Ramos (cell line): ENCODE measurements around the gene NIM1K.
"Not testable (repeated sequence)": the region's sequence is repeated elsewhere in the genome, so short reads cannot be mapped to it uniquely, and the experiment has no call there.

Experiments
- in situ Hi-C: fragments of 300-500 bp; cut with MboI; formaldehyde crosslinking; loops from one replicate; pipeline ENCODE4 v1.14.3; 2022; ENCODE audit warnings: low sequenced_read_pairs; ENCODE audit not compliant: unreplicated experiment

Gene NIM1K

DNA sequence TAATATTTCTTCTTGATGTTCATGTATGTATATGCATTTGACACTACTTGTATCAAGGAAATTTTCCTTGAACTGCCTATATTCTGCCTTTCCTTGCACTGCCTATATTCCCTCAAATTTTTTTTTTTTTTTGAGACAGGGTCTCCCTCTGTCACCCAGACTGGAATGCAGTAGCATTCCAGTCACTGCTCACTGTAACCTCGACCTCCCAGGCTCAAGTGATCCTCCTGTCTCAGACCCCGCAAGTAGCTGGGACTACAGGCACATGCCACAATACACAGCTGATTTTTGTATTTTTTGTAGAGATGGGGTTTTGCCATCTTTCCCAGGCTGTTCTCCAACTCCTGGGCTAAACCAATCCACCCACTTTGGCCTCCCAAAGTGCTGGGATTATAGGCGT is 117.1 kb downstream of the NIM1K start:
- in situ Hi-C loops = no loop called here

DNA sequence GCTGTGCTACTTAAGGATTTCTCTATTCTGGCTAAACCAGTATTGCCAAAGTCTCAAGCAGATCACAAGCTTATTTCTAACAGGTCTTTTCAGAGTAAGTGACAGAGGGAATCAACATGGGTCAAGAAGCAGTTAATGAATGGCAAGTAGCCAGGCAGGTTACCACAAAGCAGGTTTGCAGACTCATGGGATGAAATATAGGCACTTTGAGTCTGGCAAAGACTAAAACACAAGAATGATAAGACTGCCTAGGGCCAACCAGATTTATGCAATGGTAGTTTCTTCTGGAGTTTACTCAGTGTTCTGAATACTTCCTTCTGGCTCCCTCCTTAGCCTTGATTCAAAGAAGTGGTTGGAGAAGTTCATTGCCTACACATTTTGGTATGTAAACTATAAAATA is 117.6 kb downstream of the NIM1K start:
- in situ Hi-C loops = no loop called here

DNA sequence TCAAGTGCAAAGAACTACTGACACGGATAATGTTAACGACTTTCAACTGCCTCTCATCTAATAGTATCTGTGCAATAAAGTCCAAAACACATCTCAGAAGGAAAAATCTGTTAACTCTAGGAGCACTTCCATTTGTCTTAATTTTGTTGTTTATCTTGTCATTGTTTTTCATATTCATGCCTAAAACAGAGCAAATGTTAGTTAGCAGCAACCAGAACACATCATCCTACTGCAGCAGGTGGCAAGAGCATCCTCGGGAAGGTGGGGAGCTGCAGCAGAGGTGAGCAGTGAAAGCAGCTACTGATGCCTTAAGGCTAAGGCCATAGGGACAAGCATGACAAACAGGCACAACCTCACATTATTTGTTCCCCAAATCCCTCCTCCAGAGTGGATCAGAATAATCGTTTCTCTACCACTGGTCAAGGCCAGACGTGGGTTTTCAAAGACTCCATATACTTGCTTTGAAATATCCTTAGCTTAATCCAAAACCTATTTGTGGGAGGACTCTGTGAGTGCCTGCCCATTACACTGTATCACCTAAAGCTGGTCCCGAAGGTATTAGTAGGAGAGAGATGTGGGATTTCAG is 120.1 kb downstream of the NIM1K start:
- in situ Hi-C loops = no loop called here

DNA sequence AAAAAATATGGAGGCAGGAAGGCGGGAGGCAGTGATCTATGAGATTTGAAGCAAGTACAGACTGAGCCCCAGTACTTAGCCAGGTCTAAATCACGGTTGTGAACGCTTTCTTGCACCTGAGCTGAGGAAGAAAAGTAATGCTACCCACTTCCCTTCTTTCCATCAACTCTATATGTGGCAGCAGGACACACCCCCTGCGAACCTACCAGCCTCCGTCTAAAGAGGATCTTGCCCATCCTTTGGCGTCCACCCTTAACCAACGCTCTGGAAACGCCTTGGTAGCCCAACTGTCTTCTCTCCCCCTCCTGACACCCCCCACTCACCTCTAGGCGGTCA is 120.6 kb downstream of the NIM1K start:
- in situ Hi-C loops = no loop called here

DNA sequence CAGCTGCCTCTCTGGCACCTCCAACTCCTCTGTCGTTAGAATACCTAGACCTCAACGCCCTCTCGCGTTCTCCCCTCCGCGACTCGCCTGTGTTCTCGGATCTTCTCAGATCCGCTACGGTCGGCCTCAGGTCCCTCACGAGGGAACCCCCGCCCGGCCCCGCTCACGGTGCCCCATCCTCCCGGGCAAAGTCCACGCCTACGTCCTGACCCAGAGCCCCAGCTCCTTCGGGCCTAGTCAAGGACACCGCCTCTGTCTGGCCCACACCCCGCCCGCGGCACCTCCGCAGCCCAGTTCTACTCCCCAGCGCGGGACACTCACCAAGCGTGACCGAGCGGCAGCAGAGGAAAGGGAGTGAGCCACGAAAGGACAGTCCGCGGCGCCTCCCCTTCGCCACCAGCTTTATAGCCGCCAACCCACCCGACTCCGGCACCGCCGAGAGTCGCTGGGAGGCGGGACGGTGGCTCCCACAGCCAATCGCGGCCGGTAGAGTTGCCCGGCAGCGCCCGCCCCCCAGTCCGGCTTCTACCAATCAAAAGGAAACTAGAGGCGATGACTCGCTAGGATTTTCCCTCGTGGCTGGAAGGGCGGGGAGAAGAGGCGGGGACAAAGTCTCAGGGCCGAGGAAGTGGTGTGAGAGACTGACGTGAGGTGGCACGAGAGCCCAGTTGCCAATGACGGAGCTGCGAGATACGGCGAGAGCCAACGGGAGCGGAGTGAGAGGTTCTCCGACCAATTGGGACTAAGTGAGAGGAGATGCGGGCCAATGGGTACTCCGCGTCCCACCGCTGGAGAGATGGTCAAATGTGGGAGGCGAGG is 121.2 kb downstream of the NIM1K start, which contains the start of gene HMGCS1:
TSS of gene HMGCS1 (minus strand) at position 378 of the 819 bp plus-strand sequence. CDS start 14,447 bp downstream, outside the sequence.
- in situ Hi-C loops = no loop called here

DNA sequence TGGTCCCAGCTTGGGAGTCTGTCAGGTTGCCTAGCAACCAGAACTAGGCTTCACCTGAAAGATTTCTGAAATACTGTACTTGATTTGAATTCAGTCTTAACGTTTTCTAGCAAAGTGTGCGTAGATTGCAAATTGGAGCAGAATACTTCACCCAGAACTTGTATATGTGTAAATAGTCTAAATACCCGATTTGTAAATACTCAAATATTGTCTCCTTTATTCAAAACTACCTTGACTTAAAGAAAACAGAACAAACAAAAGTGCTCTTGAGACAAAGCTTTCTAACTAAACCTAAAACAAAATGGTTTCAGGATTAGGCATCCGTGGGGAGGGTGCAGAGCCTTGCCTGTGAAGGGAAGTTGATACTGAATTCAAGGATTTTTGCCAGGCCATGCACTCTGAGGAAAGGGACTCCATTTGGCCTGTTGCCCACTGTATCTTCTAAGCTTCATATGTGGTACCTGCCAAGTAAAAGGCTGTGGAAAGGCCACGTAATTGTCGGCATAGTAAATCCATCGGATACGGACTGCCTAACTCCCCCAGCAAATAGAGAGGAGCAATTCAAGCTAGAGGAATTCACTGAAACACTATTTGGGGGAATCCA is 121.9 kb downstream of the NIM1K start:
- in situ Hi-C loops = no loop called here

DNA sequence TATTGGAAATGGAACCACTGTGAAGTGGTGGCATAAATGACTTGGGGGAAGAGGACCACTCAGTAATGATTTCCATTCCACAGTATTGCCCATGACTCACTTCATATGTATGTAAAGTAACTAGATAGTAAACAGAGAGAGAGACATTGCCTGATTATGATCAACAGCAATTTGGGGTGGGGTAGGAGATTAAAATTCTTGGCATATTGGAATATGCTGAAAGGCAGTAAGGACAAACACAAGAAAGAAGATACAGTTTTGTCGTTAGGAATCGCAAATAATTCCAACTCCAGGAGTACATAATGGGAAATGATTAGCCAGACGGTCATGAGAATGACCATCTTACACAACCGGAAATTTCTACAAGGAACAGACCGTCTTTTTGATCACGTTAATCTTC is 122.7 kb downstream of the NIM1K start:
- in situ Hi-C loops = no loop called here

DNA sequence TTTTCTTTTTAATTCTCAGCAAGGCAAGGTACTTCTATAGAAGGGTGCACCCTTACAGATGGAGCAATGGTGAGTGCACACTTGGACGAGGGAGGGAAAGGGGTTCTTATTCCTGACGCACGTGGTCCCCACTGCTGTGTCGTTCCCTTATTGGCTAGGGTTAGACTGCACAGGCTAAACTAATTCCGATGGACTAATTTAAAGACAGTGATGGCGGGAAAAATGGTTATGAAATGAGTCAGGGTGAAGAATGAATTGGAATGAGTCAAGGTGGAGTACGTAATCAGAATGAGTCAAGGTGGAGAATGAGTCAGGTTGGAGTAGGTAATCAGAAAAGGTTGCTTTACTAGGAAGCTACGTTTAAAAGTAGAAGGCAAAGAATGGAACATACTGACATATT is 123.2 kb downstream of the NIM1K start:
- in situ Hi-C loops = no loop called here

DNA sequence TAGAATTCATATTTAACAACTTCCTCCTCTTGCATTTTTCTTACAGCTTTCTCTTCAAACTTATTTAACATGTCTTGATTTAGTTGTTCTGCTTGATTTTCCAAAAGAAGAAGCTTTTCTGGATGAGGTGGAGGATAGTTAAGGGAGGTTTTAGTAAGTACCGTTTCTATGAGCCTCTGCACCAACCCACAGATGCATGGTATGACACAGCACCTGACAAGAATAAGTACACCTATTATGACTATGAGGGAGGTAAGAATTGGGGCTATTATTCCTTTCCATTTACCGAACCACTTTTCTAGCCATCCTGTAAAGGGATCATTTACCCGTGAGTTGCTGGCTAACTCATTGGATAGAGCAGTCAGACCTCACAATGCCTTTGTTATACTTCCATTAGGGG is 123.7 kb downstream of the NIM1K start:
- in situ Hi-C loops = no loop called here

DNA sequence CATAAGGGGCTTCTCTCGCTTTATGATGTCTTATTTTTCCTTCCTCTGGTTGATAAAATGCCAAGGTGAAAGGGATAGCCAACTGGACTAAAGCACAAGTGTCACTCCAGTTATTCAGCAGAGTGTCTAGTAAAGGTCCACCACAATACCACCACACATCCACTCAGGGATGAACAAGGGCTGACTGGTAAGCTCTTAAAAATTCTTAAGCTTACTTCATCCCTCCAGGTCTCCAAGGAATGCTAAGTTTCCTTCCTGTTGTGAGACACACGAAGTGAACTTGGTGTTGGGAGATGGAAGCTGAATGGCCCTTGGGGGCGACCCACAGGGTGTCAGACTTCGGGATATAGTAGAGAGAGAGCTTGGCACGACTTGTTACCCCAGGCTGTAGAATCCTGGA is 124.4 kb downstream of the NIM1K start:
- in situ Hi-C loops = no loop called here

DNA sequence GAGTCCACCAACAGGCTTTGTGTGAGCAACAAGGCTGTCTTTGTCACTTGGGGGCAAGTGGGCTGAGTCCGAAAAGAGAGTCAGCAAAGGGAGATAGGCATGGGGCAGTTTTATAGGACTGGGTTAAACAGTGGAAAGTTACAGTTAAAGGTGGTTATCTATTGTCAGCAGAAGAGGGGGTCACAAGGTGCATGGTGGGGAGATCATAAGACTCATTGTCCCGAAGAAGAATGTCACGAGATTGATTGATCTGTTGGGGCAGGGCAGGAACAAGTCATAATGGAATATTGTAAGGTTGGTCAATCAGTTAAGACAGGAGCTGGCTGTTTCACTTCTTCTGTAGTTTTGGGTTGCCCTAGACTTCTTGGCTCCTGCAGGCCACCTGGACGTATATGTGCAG is 128.8 kb downstream of the NIM1K start:
- in situ Hi-C loops = no loop called here

DNA sequence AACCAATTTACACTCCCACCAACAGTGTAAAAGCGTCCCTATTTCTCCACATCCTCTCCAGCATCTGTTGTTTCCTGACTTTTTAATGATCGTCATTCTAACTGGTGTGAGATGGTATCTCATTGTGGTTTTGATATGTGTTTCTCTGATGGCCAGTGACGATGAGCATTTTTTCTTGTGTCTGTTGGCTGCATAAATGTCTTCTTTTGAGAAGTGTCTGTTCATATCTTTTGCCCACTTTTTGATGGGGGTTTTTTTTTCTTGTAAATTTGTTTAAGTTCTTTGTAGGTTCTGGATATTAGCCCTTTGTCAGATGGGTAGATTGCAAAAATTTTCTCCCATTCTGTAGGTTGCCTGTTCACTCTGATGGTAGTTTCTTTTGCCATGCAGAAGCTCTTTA is 131.5 kb downstream of the NIM1K start:
- in situ Hi-C loops = not testable (repeated sequence)

DNA sequence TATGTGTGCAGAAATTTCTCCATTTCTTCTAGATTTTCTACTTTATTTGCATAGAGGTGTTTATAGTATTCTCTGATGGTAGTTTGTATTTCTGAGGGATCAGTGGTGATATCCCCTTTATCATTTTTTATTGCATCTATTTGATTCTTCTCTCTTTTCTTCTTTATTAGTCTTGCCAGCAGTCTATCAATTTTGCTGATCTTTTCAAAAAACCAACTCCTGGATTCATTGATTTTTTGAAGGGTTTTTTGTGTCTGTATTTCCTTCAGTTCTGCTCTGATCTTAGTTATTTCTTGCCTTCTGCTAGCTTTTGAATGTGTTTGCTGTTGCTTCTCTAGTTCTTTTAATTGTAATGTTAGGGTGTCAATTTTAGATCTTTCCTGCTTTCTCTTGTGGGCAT is 133.6 kb downstream of the NIM1K start:
- in situ Hi-C loops = not testable (repeated sequence)
